Ascending aorta (tissue), 2 donors: ENCODE data around the gene C15orf39. TPM values are rescaled to one million over a fixed set of nuclear protein-coding genes. Genes with fewer than 3 reads are reported as not detected.
"Not testable (repeated sequence)": the region's sequence is repeated elsewhere in the genome, so short reads cannot be mapped to it uniquely, and the experiment has no call there.

Source experiments
- DNase-seq, 2 donors: peaks; one replicate each; pipeline ENCODE4 v3.0.0-alpha.2; 2019; ENCODE audit warnings: low spot score in 2 of 2
- H3K27ac ChIP-seq, 2 donors: fragments of 200-600 bp; sonication (generic); one replicate each; pipeline ENCODE4 v1.5.1; 2016 to 2017; ENCODE audit warnings: mild to moderate bottlenecking in 1 of 2
- H3K27me3 ChIP-seq: fragments of 200-600 bp; sonication (generic); one replicate; pipeline ENCODE4 v1.5.1; 2017
- H3K36me3 ChIP-seq, 2 donors: fragments of 200-600 bp; sonication (generic); one replicate each; pipeline ENCODE4 v1.5.1; 2016
- H3K4me1 ChIP-seq, 2 donors: fragments of 200-600 bp; sonication (generic); one replicate each; pipeline ENCODE4 v1.5.1; 2016 to 2017; ENCODE audit warnings: mild to moderate bottlenecking in 1 of 2
- H3K4me3 ChIP-seq, 2 donors: fragments of 200-600 bp; sonication (generic); one replicate each; pipeline ENCODE4 v1.5.1; 2016 to 2017; ENCODE audit warnings: mild to moderate bottlenecking in 1 of 2
- H3K9me3 ChIP-seq, 2 donors: fragments of 200-600 bp; sonication (generic); one replicate each; pipeline ENCODE4 v1.5.1; 2016
- CTCF ChIP-seq, 3 experiments: fragments of 200-600 bp in 2 of 3; fragments of 450-650 bp in 1 of 3; sonication (generic) in 2 of 3; IDR thresholded peaks; one replicate each; pipeline ENCODE4 v1.5.1; 2016 to 2019; ENCODE audit warnings: antibody characterized with exemption in 3 of 3, mild to moderate bottlenecking in 1 of 3, moderate library complexity in 1 of 3
- intact Hi-C: fragments of 100-400 bp; cut with DNase I; formaldehyde crosslinking; loops from one replicate; pipeline ENCODE4 v1.15.1; 2023
- total RNA-seq: library from RNA; depleted of rRNA; stranded (reverse); fragments of >200 nt; gene quantifications from one replicate; pipeline ENCODE4 v1.1.0, GENCODE V29; 2016

Gene C15orf39
- total RNA-seq, 1 donor from 2014 or later, result 30.8 TPM

GRCh38 chr15:75223688-75224087, 22.0 kb downstream of the C15orf39 start:
- TF ChIP-seq CTCF (IDR thresholded peaks at IDR 0.05), result no peak
- no peak overlapping the region for H3K27ac ChIP-seq
- no peaks in the 10 kb centered on the region for H3K27me3 ChIP-seq
- no peaks in the 10 kb centered on the region for H3K9me3 ChIP-seq
- intact Hi-C loops, result loop anchor here (10.0 kb wide), 1 partner anchor 81 kb away; no protein-coding TSS in a partner anchor
- no peak for DNase-seq
- no peak overlapping the region for H3K4me3 ChIP-seq
- H3K4me1 ChIP-seq, result no peaks in the 10 kb centered on the region
- H3K36me3 ChIP-seq, result peaks cover 0 to 5% of the 10 kb centered on the region in 2 donors

GRCh38 chr15:75224281-75224680, 22.6 kb downstream of the C15orf39 start:
- no peaks in the 10 kb centered on the region for H3K9me3 ChIP-seq
- DNase-seq, result no peak
- H3K36me3 ChIP-seq, result peaks cover 0 to 5% of the 10 kb centered on the region in 2 donors
- no peak for TF ChIP-seq CTCF (IDR thresholded peaks at IDR 0.05)
- no peaks in the 10 kb centered on the region for H3K27me3 ChIP-seq
- H3K4me1 ChIP-seq, result no peaks in the 10 kb centered on the region
- intact Hi-C loops, result loop anchor here (10.0 kb wide), 1 partner anchor 81 kb away; no protein-coding TSS in a partner anchor
- no peak overlapping the region for H3K27ac ChIP-seq
- H3K4me3 ChIP-seq, result no peak overlapping the region

GRCh38 chr15:75225102-75225836, 23.6 kb downstream of the C15orf39 start:
- not testable (repeated sequence) for DNase-seq, H3K27me3 ChIP-seq, H3K4me3 ChIP-seq, H3K4me1 ChIP-seq, H3K27ac ChIP-seq, H3K9me3 ChIP-seq, H3K36me3 ChIP-seq
- intact Hi-C loops, result loop anchor here (10.0 kb wide), 1 partner anchor 80 kb away; no protein-coding TSS in a partner anchor

GRCh38 chr15:75225951-75226732, 24.5 kb downstream of the C15orf39 start:
- H3K27ac ChIP-seq, result no peak overlapping the region
- H3K9me3 ChIP-seq, result no peaks in the 10 kb centered on the region
- no peak for TF ChIP-seq CTCF (IDR thresholded peaks at IDR 0.05)
- H3K27me3 ChIP-seq, result no peaks in the 10 kb centered on the region
- no peak for DNase-seq
- intact Hi-C loops, result loop anchor here (10.0 kb wide), 1 partner anchor 79 kb away; no protein-coding TSS in a partner anchor
- H3K4me3 ChIP-seq, result no peak overlapping the region
- H3K36me3 ChIP-seq, result no peaks in the 10 kb centered on the region
- H3K4me1 ChIP-seq, result no peaks in the 10 kb centered on the region

GRCh38 chr15:75227112-75227511, 25.4 kb downstream of the C15orf39 start:
- not testable (repeated sequence) for H3K27ac ChIP-seq, H3K4me3 ChIP-seq, H3K4me1 ChIP-seq, H3K27me3 ChIP-seq, H3K9me3 ChIP-seq, DNase-seq, H3K36me3 ChIP-seq
- intact Hi-C loops, result loop anchor here (10.0 kb wide), 1 partner anchor 78 kb away; no protein-coding TSS in a partner anchor

GRCh38 chr15:75227663-75228280, 26.1 kb downstream of the C15orf39 start:
- no peak for DNase-seq
- intact Hi-C loops, result loop anchor here (10.0 kb wide), 1 partner anchor 77 kb away; no protein-coding TSS in a partner anchor

More at GRCh38 chr15:75227663-75228280, 26.1 kb downstream of the C15orf39 start:
- no peaks in the 10 kb centered on the region for H3K9me3 ChIP-seq
- no peak overlapping the region for H3K27ac ChIP-seq
- no peaks in the 10 kb centered on the region for H3K36me3 ChIP-seq
- H3K27me3 ChIP-seq, result no peaks in the 10 kb centered on the region
- no peak overlapping the region for H3K4me3 ChIP-seq
- no peaks in the 10 kb centered on the region for H3K4me1 ChIP-seq
- TF ChIP-seq CTCF (IDR thresholded peaks at IDR 0.05), result no peak
